ENCODE data around the gene HS6ST1.

The HS6ST1 gene, protein sequence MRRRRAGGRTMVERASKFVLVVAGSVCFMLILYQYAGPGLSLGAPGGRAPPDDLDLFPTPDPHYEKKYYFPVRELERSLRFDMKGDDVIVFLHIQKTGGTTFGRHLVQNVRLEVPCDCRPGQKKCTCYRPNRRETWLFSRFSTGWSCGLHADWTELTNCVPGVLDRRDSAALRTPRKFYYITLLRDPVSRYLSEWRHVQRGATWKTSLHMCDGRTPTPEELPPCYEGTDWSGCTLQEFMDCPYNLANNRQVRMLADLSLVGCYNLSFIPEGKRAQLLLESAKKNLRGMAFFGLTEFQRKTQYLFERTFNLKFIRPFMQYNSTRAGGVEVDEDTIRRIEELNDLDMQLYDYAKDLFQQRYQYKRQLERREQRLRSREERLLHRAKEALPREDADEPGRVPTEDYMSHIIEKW
- total RNA-seq, result 8.9 to 35.6 (median 12.4) reads per million in 9 experiments

- Mint-ChIP-seq H3K36me3 (ENCODE audit: insufficient read depth) (peaks cover 8% of the 10 kb centered on the region), H3K27ac (peak within 1 kb of the TSS in 1 of 2 donors; percentile 68), H3K9me3 (no peaks in the 10 kb centered on the region), H3K4me3 (peak within 1 kb of the TSS; percentile 85 to 87), H3K4me1 (ENCODE audit: low read depth in 2 of 2) (peaks cover 31 to 40% of the 10 kb centered on the region in 2 donors), H3K27me3 (peaks cover 0 to 10% of the 10 kb centered on the region in 2 donors)
- DNase-seq, result peak; percentile 86 to 94 (median 92)
- peak; percentile 83 for ATAC-seq (replicated peaks)
Measured at GRCh38 chr2:128318776-128319464, at the start of gene HS6ST1. Gene HS6ST1 (minus strand): TSS chr2:128318868. CDS start chr2:128318563, 305 bp downstream.

- H3K4me3 Mint-ChIP-seq, result no peak overlapping the region
- H3K27me3 Mint-ChIP-seq, result peaks cover 19 to 96% of the 10 kb centered on the region in 2 donors
- H3K36me3 Mint-ChIP-seq (ENCODE audit: insufficient read depth), result peaks cover 8% of the 10 kb centered on the region
- H3K9me3 Mint-ChIP-seq, result no peaks in the 10 kb centered on the region
- DNase-seq (no peak), ATAC-seq (replicated peaks) (no peak)
- no peak overlapping the region for H3K27ac Mint-ChIP-seq
- H3K4me1 Mint-ChIP-seq (ENCODE audit: low read depth in 2 of 2), result peaks cover 7 to 14% of the 10 kb centered on the region in 2 donors
Measured at GRCh38 chr2:128367601-128368359, 49.1 kb upstream of the HS6ST1 start.

DNA sequence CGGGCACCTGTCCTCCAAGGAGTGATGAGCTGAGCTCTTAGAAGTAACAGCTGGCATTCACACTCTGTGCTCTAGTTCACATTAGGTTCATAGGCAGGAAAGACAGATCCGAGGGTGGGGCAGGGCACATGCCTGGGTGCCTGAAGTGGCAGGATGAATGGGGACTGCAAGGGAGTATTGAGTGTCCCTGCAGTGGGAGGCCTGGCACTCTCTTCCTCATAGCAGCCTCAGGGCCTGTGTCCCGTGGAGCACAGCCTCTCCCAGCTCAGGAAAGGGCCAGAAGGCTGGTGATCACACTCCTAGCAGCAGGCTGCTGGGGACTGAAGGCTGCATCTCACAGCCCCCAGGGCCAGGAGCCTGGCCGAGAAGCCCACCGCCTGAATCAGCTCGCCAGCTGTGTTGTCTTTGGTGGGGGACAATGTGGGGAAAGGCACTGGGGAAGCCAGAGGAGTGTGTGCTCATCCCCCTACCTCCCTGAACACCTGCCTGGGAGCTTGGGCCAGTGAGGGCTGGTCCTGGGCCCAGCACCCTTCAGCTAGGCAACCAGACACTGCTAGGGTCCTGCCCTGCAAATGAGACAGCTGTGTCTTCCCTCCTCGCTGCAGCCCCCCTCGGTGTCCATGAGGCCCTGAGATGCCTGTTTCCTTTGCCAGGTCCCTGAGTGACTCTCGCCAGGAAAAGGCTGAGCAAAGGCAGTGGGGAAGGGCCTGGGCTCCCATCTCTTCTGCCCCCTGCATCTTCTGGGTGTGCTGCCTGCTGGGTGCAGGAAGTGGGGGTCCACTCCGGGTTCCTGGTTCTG is 48.2 kb upstream of the HS6ST1 start:
- Mint-ChIP-seq H3K36me3 (ENCODE audit: insufficient read depth) (peaks cover 4% of the 10 kb centered on the region), H3K27me3 (peaks cover 23 to 96% of the 10 kb centered on the region in 2 donors), H3K4me3 (no peak overlapping the region), H3K4me1 (ENCODE audit: low read depth in 2 of 2) (peaks cover 0 to 6% of the 10 kb centered on the region in 2 donors), H3K27ac (no peak overlapping the region), H3K9me3 (no peaks in the 10 kb centered on the region)
- ATAC-seq (replicated peaks) (no peak), DNase-seq (no peak)

DNA sequence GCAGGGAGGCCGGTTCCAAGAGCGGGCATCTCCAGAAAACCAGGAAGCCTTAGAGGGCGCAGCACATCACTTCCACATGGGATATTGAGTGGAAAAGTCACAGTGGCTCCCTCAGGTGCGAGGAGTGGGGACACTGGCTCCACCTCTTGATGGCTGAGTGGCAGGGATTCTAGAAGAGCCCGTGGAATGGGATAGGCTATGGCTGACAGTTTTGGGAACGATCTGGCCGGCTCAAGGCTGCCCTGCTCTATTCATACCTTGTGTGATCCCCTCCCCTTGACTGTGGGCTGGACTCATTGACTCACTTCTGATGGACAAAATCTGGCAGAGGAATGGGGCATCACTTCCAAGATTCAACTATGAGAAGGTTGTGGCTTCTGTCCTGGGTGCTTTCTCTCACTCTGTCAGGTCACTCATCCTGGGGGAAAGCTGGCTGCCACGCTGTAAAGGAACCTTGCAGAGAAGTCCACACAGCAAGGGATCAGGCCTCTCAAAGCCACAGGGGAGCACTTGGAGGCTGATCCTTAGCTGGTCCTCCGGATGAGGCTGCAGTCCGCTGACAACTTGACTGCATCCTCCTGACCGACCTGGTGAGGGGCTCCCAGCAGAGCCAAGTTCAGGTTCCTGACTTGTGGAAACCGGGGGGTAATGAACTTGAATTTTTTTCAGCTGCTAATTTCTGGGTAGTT is 46.7 kb upstream of the HS6ST1 start:
- Mint-ChIP-seq H3K27me3 (peaks cover 39 to 100% of the 10 kb centered on the region in 2 donors), H3K27ac (no peak overlapping the region), H3K36me3 (ENCODE audit: insufficient read depth) (peaks cover 5% of the 10 kb centered on the region), H3K9me3 (no peaks in the 10 kb centered on the region), H3K4me3 (no peak overlapping the region), H3K4me1 (ENCODE audit: low read depth in 2 of 2) (peaks cover 0 to 6% of the 10 kb centered on the region in 2 donors)
- DNase-seq (no peak), ATAC-seq (replicated peaks) (no peak)

GRCh38 chr2:128364441-128364911 is 45.8 kb upstream of the HS6ST1 start:
- no peak overlapping the region for H3K4me3 Mint-ChIP-seq

GRCh38 chr2:128363934-128364361 is 45.3 kb upstream of the HS6ST1 start:
- ATAC-seq (replicated peaks), result no peak
- Mint-ChIP-seq H3K4me3 (no peak overlapping the region), H3K27ac (no peak overlapping the region), H3K27me3 (peaks cover 50 to 100% of the 10 kb centered on the region in 2 donors), H3K9me3 (no peaks in the 10 kb centered on the region), H3K4me1 (ENCODE audit: low read depth in 2 of 2) (peaks cover 6 to 7% of the 10 kb centered on the region in 2 donors), H3K36me3 (ENCODE audit: insufficient read depth) (peaks cover 5% of the 10 kb centered on the region)
- DNase-seq, result no peak

More at GRCh38 chr2:128364441-128364911, 45.8 kb upstream of the HS6ST1 start:
- Mint-ChIP-seq H3K36me3 (ENCODE audit: insufficient read depth) (peaks cover 5% of the 10 kb centered on the region), H3K27me3 (peaks cover 47 to 100% of the 10 kb centered on the region in 2 donors), H3K4me1 (ENCODE audit: low read depth in 2 of 2) (peaks cover 6 to 7% of the 10 kb centered on the region in 2 donors), H3K9me3 (no peaks in the 10 kb centered on the region), H3K27ac (no peak overlapping the region)
- no peak for ATAC-seq (replicated peaks)
- no peak for DNase-seq

- ATAC-seq (replicated peaks), result no peak
- H3K36me3 Mint-ChIP-seq (ENCODE audit: insufficient read depth), result peaks cover 5% of the 10 kb centered on the region
- H3K9me3 Mint-ChIP-seq, result no peaks in the 10 kb centered on the region
Measured at GRCh38 chr2:128362889-128363228, 44.2 kb upstream of the HS6ST1 start.

GRCh38 chr2:128362176-128362888 is 43.7 kb upstream of the HS6ST1 start:
- Mint-ChIP-seq H3K9me3 (no peaks in the 10 kb centered on the region), H3K4me3 (no peak overlapping the region), H3K27me3 (peaks cover 56 to 96% of the 10 kb centered on the region in 2 donors), H3K27ac (no peak overlapping the region), H3K4me1 (ENCODE audit: low read depth in 2 of 2) (peaks cover 3 to 7% of the 10 kb centered on the region in 2 donors), H3K36me3 (ENCODE audit: insufficient read depth) (peaks cover 5% of the 10 kb centered on the region)
- DNase-seq (no peak), ATAC-seq (replicated peaks) (no peak)

More at GRCh38 chr2:128362889-128363228, 44.2 kb upstream of the HS6ST1 start:
- no peak for DNase-seq
- no peak overlapping the region for H3K27ac Mint-ChIP-seq
- H3K4me1 Mint-ChIP-seq (ENCODE audit: low read depth in 2 of 2), result peaks cover 3 to 7% of the 10 kb centered on the region in 2 donors
- no peak overlapping the region for H3K4me3 Mint-ChIP-seq
- H3K27me3 Mint-ChIP-seq, result peaks cover 52 to 96% of the 10 kb centered on the region in 2 donors

DNA sequence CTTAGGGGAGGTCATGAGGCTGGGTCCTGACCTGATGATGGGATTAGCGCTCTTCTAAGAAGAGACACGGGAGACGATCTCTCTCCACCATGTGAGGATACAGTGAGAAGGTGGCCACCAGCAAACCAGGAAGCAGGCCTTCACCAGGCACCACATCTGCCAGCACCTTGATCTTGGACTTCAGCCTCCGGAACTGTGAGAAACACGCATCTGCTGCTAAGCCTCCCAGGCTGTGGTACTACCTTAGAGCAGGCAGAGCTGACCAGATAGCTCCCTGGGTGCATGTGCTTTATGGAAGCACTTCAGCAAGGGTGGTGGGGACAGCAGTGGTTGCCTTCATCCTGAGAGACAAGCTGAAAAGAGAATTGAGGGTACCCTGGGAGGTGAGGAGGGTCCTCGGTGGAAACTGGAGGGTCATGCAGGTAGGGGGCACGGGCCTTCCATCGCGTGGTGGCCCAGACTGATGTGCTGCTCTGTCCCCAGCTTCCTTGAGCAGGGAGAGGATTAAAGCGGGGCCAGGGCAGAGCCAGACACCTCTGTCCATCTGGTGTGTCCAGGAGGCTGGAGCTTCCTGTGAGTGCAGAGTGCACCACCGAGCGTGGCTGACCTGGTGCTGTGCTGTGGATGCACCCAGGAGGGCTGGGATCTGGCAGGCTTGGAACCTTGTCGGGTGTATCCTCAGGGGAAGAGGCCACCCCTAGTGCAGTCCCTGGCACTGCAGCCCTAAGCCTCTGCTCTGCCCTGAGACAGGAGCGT is 42.9 kb upstream of the HS6ST1 start:
- no peak for DNase-seq
- no peak overlapping the region for H3K4me3 Mint-ChIP-seq
- H3K36me3 Mint-ChIP-seq (ENCODE audit: insufficient read depth), result peaks cover 5% of the 10 kb centered on the region
- no peaks in the 10 kb centered on the region for H3K9me3 Mint-ChIP-seq
- no peak overlapping the region for H3K27ac Mint-ChIP-seq
- no peak for ATAC-seq (replicated peaks)
- H3K27me3 Mint-ChIP-seq, result peaks cover 56 to 89% of the 10 kb centered on the region in 2 donors
- H3K4me1 Mint-ChIP-seq (ENCODE audit: low read depth in 2 of 2), result peaks cover 2 to 7% of the 10 kb centered on the region in 2 donors

DNA sequence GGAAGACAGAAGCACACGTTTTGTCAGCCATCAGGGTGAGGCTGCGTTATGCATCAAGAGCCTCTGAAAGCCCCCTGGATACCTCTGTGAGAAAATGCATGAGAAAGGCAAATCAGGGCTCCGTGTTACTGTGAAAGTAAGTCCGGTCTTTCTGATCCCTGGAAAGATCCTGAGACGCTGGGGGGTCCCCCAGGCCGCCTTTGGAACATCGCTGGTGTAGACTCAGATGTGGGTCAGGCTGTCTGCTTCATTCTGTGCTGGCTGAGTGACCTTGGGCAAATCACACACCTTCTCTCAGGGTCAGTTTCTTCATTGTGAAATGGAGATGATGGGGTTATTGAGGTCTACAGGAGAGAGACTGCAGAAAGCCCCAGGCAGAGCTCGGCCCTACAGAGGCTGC is 42.0 kb upstream of the HS6ST1 start:
- peaks cover 5% of the 10 kb centered on the region for H3K36me3 Mint-ChIP-seq (ENCODE audit: insufficient read depth)
- peaks cover 2 to 7% of the 10 kb centered on the region in 2 donors for H3K4me1 Mint-ChIP-seq (ENCODE audit: low read depth in 2 of 2)
- no peak overlapping the region for H3K27ac Mint-ChIP-seq
- DNase-seq, result no peak
- H3K27me3 Mint-ChIP-seq, result peaks cover 50 to 81% of the 10 kb centered on the region in 2 donors
- H3K9me3 Mint-ChIP-seq, result no peaks in the 10 kb centered on the region
- no peak overlapping the region for H3K4me3 Mint-ChIP-seq
- no peak for ATAC-seq (replicated peaks)

- no peaks in the 10 kb centered on the region for H3K9me3 Mint-ChIP-seq
- H3K36me3 Mint-ChIP-seq (ENCODE audit: insufficient read depth), result peaks cover 5% of the 10 kb centered on the region
- H3K27me3 Mint-ChIP-seq, result peaks cover 41 to 72% of the 10 kb centered on the region in 2 donors
- no peak overlapping the region for H3K4me3 Mint-ChIP-seq
- no peak overlapping the region for H3K27ac Mint-ChIP-seq
- no peak for ATAC-seq (replicated peaks)
- DNase-seq, result no peak
- peaks cover 0 to 7% of the 10 kb centered on the region in 2 donors for H3K4me1 Mint-ChIP-seq (ENCODE audit: low read depth in 2 of 2)
Measured at GRCh38 chr2:128359841-128360240, 41.2 kb upstream of the HS6ST1 start.
